SK-N-SH treated with all-trans-retinoic acid at 6 μM for 48 hours (cell line): ENCODE data around the gene KRT10.

Experiments
- ARNTL ChIP-seq: fragments of 450-650 bp; formaldehyde crosslinking; IDR thresholded peaks from 2 replicates; pipeline ENCODE4 v1.5.0; 2020; ENCODE audit warnings: low read depth, mild to moderate bottlenecking, moderate library complexity, borderline replicate concordance
- CREB5 ChIP-seq: fragments of 250-450 bp; sonication (Bioruptor Pico); IDR thresholded peaks from 2 replicates; pipeline ENCODE4 v1.5.1; 2020; ENCODE audit warnings: low read depth, mild to moderate bottlenecking, moderate library complexity
- ISL1 ChIP-seq: fragments of 250-450 bp; sonication (Bioruptor Pico); IDR thresholded peaks from 2 replicates; pipeline ENCODE4 v2.1.2; 2022; ENCODE audit warnings: mild to moderate bottlenecking, moderate library complexity
- OSR1 ChIP-seq: fragments of 250-450 bp; sonication (Bioruptor Pico); IDR thresholded peaks from 2 replicates; pipeline ENCODE4 v1.8.0; 2022; ENCODE audit warnings: moderate library complexity, mild to moderate bottlenecking, inconsistent platforms
- PATZ1 ChIP-seq: fragments of 250-450 bp; sonication (Bioruptor Pico); IDR thresholded peaks from 2 replicates; pipeline ENCODE4 v1.8.0; 2020; ENCODE audit warnings: mild to moderate bottlenecking, moderate library complexity, borderline replicate concordance
- RARB ChIP-seq: fragments of 250-450 bp; sonication (Bioruptor Pico); IDR thresholded peaks from 2 replicates; pipeline ENCODE4 v1.8.0; 2021; ENCODE audit warnings: mild to moderate bottlenecking, moderate library complexity
- TCF4 ChIP-seq: fragments of 250-450 bp; sonication (Bioruptor Pico); IDR thresholded peaks from 2 replicates; pipeline ENCODE4 v1.8.0; 2021; ENCODE audit warnings: mild to moderate bottlenecking, moderate library complexity, borderline replicate concordance
- TOX ChIP-seq: fragments of 250-450 bp; sonication (Bioruptor Pico); IDR thresholded peaks from 2 replicates; pipeline ENCODE4 v1.8.0; 2021; ENCODE audit warnings: mild to moderate bottlenecking, moderate library complexity, borderline replicate concordance
- TSHZ2 ChIP-seq: fragments of 250-450 bp; sonication (Bioruptor Pico); IDR thresholded peaks from 2 replicates; pipeline ENCODE4 v1.5.0; 2020; ENCODE audit warnings: mild to moderate bottlenecking, moderate library complexity
- ZFP3 ChIP-seq: fragments of 250-450 bp; sonication (Bioruptor Pico); IDR thresholded peaks from 2 replicates; pipeline ENCODE4 v1.5.0; 2020; ENCODE audit warnings: mild to moderate bottlenecking, moderate library complexity
- ZFP30 ChIP-seq: fragments of 450-650 bp; formaldehyde crosslinking; IDR thresholded peaks from 2 replicates; pipeline ENCODE4 v1.5.0; 2022; ENCODE audit warnings: mild to moderate bottlenecking, moderate library complexity
- ZNF565 ChIP-seq: fragments of 450-650 bp; formaldehyde crosslinking; conservative IDR thresholded peaks from 2 replicates; pipeline ENCODE4 v1.5.0; 2020; ENCODE audit warnings: low read depth, mild to moderate bottlenecking, moderate library complexity
- ZNF70 ChIP-seq: fragments of 450-650 bp; formaldehyde crosslinking; IDR thresholded peaks from 2 replicates; pipeline ENCODE4 v1.5.0; 2020; ENCODE audit warnings: mild to moderate bottlenecking, moderate library complexity
- ZNF8 ChIP-seq: fragments of 450-650 bp; formaldehyde crosslinking; IDR thresholded peaks from 2 replicates; pipeline ENCODE4 v1.5.0; 2020; ENCODE audit warnings: mild to moderate bottlenecking, moderate library complexity

GRCh38 chr17:40818733-40819527 lies 3.5 kb downstream of the KRT10 start:
- TF ChIP-seq ARNTL (CRISPR knock-in tag) (0 out of 2 replicates have a peak, but pooled peaks have one; percentile 23), PATZ1 (CRISPR knock-in tag) (no peak), TSHZ2 (CRISPR knock-in tag) (peak; percentile 61; the same call in 1 of the 2 replicates), OSR1 (CRISPR knock-in tag) (no peak), ISL1 (CRISPR knock-in tag) (peak; percentile 29; the same call in 1 of the 2 replicates), RARB (CRISPR knock-in tag) (no peak), ZNF8 (0 out of 2 replicates have a peak, but pooled peaks have one; percentile 14), ZFP3 (no peak), TCF4 (CRISPR knock-in tag) (no peak), CREB5 (CRISPR knock-in tag) (no peak), ZFP30 (CRISPR knock-in tag) (no peak), ZNF565 (CRISPR knock-in tag) (peak; percentile 75; the same call in 1 of the 2 replicates), ZNF70 (CRISPR knock-in tag) (no peak), TOX (no peak)
